ENCODE results near the gene DACH1.

GRCh38 chr13:71638751-71639150 lies 228.3 kb downstream of the DACH1 start:
- TF ChIP-seq POLR2A (IDR thresholded peaks at IDR 0.05; ENCODE audit: low read depth, low read length) (no peak), CTCF (IDR thresholded peaks at IDR 0.05; ENCODE audit: extremely low read depth in 1 of 2, insufficient read depth in 1 of 2, low read depth in 1 of 2, low read length in 2 of 2) (no peak), MAX (IDR thresholded peaks at IDR 0.05; ENCODE audit: insufficient read depth, insufficient read length) (no peak), POLR2AphosphoS5 (IDR thresholded peaks at IDR 0.05; ENCODE audit: insufficient read depth, low read depth, low read length) (no peak), FOS (IDR thresholded peaks at IDR 0.05; ENCODE audit: borderline replicate concordance, insufficient read depth, low read length) (no peak), EZH2 (IDR thresholded peaks at IDR 0.05; ENCODE audit: borderline replicate concordance, low read depth, low read length, severe bottlenecking) (no peak)

All from endothelial cell of umbilical vein (primary cell).